ENCODE data around the gene ABCA10.
"Not testable (repeated sequence)": the region's sequence is repeated elsewhere in the genome, so short reads cannot be mapped to it uniquely, and the experiment has no call there.

Gene ABCA10

DNA sequence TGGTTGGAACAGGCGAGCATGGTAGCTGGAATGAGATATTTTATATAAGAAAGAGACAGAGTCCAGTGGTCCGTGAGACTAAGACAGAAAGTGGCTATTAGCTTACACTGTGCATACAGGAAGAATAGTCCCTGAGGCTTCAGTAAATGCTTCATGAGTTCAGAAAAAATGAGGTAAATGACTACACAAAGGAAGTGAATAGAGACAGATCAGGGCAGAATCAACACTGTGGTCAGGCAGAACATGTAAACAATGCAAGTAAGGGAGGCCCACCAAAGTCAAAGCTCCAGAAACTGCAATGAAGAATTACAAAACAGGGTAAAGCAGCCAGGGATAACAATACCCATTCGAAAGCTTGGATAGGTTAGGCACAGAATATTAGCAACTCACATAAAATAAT, 4.8 kb downstream of the ABCA10 start:
- no peak for DNase-seq (ENCODE audit: low spot score)

DNA sequence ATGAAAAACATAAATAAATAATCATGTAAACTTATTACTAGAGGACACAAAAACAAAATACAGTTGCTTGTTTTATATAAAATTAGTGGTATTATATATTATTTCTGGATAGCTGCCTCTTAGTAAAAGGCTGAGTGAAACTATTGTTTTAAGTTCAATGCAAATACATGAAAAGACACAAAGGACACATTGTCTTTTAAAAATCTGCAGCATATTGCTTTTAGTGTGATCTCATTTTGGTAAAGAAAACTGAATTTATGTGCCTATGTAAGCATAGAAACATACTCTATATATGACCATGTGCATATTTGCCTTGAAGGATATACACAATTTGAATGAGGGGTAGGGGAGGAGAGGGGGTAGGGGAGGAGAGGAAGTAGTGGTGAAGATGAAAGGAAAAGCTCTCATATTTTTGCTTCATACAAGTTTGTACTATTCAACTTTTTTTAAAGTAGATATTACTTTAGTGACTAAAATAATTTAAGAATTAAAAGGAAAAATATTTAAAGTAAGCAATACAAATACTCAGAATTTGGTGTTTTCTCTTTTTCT, 5.8 kb downstream of the ABCA10 start:
- no peak for DNase-seq (ENCODE audit: low spot score)

GRCh38 chr17:69220098-69220497, 8.5 kb downstream of the ABCA10 start:
- no peak for DNase-seq (ENCODE audit: low spot score)

DNA sequence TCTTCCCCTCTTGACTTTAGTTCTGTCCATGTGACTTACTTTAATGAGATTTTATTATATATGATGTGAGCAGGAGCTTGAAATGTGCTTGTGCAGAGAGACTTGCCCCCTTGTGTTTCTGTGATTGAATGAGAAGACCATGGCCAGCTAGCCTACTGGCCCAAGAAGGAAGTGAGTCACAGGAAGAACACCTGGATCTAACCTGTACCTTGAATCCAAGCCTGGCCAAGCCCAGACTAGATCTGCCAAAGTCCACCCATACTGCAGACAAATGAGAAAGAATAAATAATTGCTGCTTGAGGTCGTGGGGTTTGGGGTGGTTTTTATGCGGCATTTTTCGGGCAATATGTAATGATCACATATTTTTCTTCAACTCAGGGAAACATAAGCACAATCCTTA, 9.6 kb downstream of the ABCA10 start:
- no peak for DNase-seq (ENCODE audit: low spot score)

DNA sequence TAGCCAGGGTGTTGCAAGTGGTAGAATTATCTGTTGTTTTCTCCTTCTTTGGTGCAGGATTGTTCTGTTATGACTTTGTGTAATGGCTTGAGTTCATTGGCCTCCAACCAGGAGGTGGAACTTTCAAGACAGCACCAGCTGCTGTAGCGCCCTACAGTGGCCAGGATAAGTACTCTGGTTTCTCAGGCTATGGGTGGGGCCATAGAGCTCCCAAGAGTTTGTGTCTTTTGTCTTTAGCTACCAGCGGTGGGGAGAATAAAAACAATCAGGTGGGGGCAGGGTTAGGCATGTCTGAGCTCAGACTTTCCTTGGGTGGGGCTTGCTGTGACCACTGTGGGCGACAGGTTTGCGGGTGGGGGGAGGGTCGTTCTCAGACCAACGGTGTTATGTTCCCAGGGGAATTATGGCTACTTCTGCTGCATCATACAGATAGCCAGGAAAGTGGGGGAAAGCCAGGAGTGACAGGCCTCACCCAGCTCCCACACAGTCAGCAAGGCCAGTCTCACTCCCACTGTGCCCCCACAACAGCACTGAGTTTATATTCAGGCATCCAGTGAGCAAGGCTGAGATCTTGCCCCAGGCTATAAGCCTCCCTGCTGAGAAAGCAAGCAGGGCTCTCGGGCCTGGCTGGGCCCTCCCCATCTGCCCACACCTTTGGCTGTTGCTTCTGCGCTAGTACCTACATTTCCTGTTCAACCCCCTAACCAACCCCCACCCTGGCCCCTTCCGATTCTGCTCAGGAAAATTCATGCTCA, 15.4 kb downstream of the ABCA10 start:
- DNase-seq (ENCODE audit: low spot score) = no peak

GRCh38 chr17:69208640-69209039, 20.0 kb downstream of the ABCA10 start:
- DNase-seq (ENCODE audit: low spot score) = no peak

- DNase-seq (ENCODE audit: low spot score) = no peak
Observed at GRCh38 chr17:69207151-69207550, 21.5 kb downstream of the ABCA10 start.

DNA sequence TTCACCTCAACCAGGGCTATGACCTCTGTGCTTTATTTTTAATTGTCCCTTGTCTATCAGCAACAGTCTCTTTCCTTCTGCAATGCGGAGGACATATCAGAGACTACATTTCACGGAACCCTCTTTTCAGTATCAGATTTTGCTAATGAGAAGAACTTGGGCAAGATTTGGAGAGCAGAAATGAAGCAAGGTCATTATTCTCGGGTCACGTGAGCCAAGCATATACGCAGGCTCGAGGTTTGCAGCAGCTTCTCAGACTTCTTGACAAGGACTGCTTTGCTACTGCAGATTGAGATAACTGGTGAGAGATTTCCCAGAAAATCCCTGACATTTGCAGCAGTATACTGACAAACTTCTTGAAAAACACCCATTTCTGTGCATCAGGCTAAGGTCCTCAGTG, 30.4 kb downstream of the ABCA10 start:
- no peak for DNase-seq (ENCODE audit: low spot score)

- not testable (repeated sequence) for DNase-seq (ENCODE audit: low spot score)
Observed at GRCh38 chr17:69196105-69196653, 32.4 kb downstream of the ABCA10 start.

DNA sequence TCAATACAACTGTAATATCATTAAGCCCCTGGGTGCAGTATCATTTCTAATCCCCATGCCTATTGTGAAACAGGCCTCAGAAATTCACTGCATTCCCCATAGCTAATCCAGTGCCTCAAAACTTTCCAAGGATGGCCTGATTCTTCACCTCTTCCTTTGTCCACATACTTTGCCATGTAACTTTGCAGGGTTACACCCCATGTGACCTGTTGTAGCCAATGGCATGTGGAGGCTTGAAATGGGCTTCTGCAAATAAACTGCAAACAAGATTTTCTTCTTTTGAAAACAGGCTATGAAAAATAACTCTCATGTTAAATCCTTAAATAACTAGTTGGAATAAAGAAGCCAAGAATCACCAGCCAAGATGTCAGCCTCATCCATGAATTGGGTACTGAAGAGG, 35.9 kb downstream of the ABCA10 start:
- DNase-seq (ENCODE audit: low spot score) = no peak

DNA sequence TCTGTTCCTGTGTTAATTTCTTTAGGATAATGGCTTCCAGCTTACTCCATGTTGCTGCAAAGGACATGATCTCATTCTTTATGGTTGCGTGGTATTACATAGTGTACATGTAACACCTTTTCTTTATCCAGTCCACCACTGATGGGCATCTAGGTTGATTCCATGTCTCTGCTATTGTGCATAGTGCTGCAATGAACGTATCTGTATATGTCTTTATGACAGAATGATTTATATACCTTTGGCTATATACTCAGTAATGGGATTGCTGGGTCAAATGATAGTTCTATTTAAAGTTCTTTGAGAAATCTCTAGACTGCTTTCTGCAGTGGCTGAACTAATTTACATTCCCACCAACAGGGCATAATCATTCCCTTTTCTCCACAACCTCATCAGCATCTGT, 39.8 kb downstream of the ABCA10 start:
- no peak for DNase-seq (ENCODE audit: low spot score)

DNA sequence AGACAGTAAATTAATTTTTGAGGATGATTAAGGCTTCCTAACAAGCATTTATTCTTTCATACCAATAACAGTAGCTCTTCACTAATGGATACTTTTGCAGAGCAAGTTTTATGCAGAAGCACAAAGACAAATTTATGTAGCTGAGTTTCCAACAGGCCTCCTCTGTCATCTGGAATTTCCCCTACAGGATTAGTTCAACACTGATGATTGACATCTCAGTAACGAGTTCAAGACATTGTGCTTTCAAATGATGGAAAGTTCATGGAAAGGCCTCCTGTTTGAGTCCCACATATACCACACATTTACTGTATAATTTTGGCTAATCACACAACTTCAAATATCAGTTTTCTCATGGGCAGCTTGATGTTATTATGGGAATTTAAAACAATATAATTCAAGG, 40.6 kb downstream of the ABCA10 start:
- DNase-seq (ENCODE audit: low spot score) = no peak

- DNase-seq (ENCODE audit: low spot score) = no peak
Observed at GRCh38 chr17:69187294-69187693, 41.3 kb downstream of the ABCA10 start.

- no peak for DNase-seq (ENCODE audit: low spot score)
Observed at GRCh38 chr17:69179227-69179952, 49.2 kb downstream of the ABCA10 start.

- no peak for DNase-seq (ENCODE audit: low spot score)
Observed at GRCh38 chr17:69176457-69176795, 52.2 kb downstream of the ABCA10 start.

DNA sequence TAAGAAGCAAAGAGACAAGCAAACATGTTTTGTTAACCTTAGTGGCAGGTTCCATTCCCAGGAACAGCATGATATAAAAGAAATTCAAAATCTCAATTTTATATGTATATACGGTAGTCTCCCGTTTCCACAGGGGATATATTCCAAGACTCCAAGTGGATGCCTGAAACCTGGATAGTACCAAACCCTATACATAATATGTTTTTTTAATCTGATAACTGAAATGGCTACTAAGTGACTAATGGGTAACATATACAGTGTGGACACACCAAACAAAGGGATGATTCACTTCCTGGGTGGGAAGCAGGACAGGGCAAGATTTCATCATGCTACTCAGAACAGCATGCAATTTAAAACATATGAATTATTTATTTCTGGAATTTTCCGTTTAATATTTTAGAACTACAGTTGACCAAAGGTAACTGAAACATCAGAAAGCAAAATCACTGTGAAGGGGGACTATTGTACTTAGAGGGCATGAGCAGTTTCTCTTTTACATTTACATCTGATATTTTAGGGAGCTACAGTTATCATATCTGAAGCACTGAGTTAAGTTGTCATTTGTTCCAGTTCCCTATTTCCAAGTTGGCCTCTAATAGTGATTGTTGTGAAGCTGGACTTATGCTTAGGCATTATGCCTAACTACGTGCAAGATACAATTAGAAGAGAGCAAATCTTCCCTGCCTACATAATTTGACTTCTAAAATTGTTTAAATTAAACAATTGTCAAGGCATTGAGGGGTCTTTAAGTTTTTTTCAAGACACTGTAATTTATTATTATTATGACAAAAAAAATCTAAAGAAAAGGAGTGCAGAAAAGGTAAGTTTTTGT, 52.8 kb downstream of the ABCA10 start:
- no peak for DNase-seq (ENCODE audit: low spot score)

DNA sequence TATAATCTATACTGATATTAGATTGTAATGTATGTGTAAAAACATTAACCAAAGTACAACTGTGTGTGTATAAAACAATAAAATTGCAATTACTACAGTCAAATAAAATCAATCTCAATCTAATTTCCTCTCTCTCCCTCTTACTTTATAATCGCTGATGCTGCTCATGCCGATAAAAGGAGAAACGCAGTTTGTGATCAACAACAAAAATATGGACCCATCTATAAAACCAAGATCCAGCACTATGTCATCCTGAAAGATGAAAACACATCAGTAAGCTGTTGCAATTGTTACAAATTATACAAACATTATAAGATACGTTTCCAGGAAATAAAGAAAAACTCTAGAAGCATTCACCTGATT, 53.4 kb downstream of the ABCA10 start:
- no peak for DNase-seq (ENCODE audit: low spot score)

GRCh38 chr17:69173118-69173517, 55.5 kb downstream of the ABCA10 start:
- no peak for DNase-seq (ENCODE audit: low spot score)

DNA sequence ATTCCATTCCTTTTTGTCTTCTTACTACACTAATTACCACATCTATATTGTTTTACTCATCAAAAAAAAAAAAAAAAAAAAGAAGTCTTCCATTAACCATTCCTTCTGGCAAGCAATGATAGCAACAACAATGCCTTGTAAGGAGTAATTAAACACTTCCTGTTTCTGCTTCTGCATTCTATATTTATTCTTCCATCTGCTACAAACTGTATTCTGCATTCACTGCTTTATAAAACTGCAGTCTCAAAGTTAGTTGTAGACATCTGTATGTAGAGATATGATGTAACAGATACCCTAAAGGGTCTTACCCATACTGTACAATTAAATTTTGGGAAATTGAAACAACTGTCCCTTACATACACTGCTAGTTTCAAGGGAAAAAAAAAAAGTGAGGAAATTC, 58.2 kb downstream of the ABCA10 start:
- DNase-seq (ENCODE audit: low spot score) = no peak

DNA sequence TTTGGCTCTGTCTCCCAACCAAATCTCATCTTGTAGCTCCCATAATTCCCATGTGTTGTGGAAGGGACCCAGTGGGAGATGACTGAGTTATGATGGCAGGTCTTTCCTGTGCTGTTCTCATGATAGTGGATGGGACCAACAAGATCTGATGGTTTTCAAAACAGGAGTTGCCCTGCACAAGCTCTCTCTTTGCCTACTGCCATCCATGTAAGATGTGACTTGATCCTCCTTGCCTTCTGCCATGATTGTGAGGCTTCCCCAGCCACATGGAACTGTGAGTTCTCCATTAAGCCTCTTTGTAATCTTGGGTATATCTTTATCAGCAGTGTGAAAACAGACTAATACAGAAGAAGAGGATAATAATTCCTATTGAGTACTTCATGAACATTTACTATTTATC, 60.0 kb downstream of the ABCA10 start:
- DNase-seq (ENCODE audit: low spot score) = not testable (repeated sequence)

GRCh38 chr17:69166957-69167356, 61.7 kb downstream of the ABCA10 start:
- no peak for DNase-seq (ENCODE audit: low spot score)

DNA sequence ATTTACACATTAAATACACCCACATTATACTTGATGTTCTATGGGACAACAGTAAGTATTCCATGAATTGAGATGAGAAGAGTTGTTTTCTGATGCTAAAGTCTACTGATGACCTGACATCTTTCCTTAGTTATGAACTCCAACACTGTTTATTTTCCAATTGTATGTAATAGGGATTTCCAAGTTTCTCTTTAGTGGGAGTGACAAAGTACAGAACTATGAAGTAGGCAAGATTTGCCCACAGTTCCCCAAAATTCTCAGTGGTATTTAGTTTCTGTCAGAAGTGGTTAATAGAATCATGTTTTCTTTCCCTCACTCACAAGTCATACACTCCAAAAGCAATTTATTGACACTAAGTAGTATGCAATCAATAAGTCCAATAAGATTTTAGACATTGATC, 64.4 kb downstream of the ABCA10 start:
- no peak for DNase-seq (ENCODE audit: low spot score)
